ENCODE results near the gene GUCY2D. TPM values are rescaled to one million over a fixed set of nuclear protein-coding genes. Genes with fewer than 3 reads are reported as not detected.
"Not testable (repeated sequence)": the region's sequence is repeated elsewhere in the genome, so short reads cannot be mapped to it uniquely, and the experiment has no call there.

GUCY2D gene
- total RNA-seq, 6 donors from 2014 or later, result 2.6 to 5.0 (median 3.8) TPM; not detected in 3

GRCh38 chr17:8019665-8020650, 17.5 kb downstream of the GUCY2D start:
- no peaks in the 10 kb centered on the region for H3K36me3 ChIP-seq
- H3K4me3 ChIP-seq, result no peak overlapping the region
- 67 to 74% methylated on average over 15 to 16 of the region's 16 CpGs for WGBS, 2 donors
- TF ChIP-seq POLR2A (IDR thresholded peaks at IDR 0.05), result peak in 1 of 4 donors; percentile 51
- peak in 1 of 2 donors; percentile 15 for TF ChIP-seq POLR2AphosphoS5 (IDR thresholded peaks at IDR 0.05)
- TF ChIP-seq, protein P1, sequence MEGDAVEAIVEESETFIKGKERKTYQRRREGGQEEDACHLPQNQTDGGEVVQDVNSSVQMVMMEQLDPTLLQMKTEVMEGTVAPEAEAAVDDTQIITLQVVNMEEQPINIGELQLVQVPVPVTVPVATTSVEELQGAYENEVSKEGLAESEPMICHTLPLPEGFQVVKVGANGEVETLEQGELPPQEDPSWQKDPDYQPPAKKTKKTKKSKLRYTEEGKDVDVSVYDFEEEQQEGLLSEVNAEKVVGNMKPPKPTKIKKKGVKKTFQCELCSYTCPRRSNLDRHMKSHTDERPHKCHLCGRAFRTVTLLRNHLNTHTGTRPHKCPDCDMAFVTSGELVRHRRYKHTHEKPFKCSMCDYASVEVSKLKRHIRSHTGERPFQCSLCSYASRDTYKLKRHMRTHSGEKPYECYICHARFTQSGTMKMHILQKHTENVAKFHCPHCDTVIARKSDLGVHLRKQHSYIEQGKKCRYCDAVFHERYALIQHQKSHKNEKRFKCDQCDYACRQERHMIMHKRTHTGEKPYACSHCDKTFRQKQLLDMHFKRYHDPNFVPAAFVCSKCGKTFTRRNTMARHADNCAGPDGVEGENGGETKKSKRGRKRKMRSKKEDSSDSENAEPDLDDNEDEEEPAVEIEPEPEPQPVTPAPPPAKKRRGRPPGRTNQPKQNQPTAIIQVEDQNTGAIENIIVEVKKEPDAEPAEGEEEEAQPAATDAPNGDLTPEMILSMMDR (IDR thresholded peaks at IDR 0.05), result no peak
- peak in 1 of 4 donors; percentile 45 for TF ChIP-seq EP300 (IDR thresholded peaks at IDR 0.05)
- peaks cover 15 to 70% (median 46%) of the 10 kb centered on the region in 4 donors for H3K4me1 ChIP-seq
- H3K27ac ChIP-seq, result peak overlapping the region in 2 of 4 donors; percentile 55 to 88
- peak in 1 of 2 donors; percentile 28 for ATAC-seq (ENCODE audit: low FRiP score in 2 of 2)
- H3K27me3 ChIP-seq, result peaks cover 0 to 11% (median 5%) of the 10 kb centered on the region in 4 donors
- no peaks in the 10 kb centered on the region for H3K9me3 ChIP-seq
- DNase-seq, result peak; percentile 60 to 90

- 79 to 87% methylated on average over 4 to 9 of the region's 9 CpGs for WGBS, 2 donors
- H3K4me3 ChIP-seq, result no peak overlapping the region
- H3K9me3 ChIP-seq, result no peaks in the 10 kb centered on the region
- peak overlapping the region in 1 of 4 donors; percentile 88 for H3K27ac ChIP-seq
- no peak for DNase-seq
- peaks cover 14 to 66% (median 39%) of the 10 kb centered on the region in 4 donors for H3K4me1 ChIP-seq
- TF ChIP-seq POLR2AphosphoS5 (IDR thresholded peaks at IDR 0.05), result no peak
- TF ChIP-seq, protein P1 (IDR thresholded peaks at IDR 0.05), result no peak
- TF ChIP-seq EP300 (IDR thresholded peaks at IDR 0.05), result no peak
- no peak for TF ChIP-seq POLR2A (IDR thresholded peaks at IDR 0.05)
- no peaks in the 10 kb centered on the region for H3K36me3 ChIP-seq
- H3K27me3 ChIP-seq, result peaks cover 0 to 5% (median 2%) of the 10 kb centered on the region in 4 donors
- ATAC-seq (ENCODE audit: low FRiP score in 2 of 2), result no peak
Measured at GRCh38 chr17:8020776-8021564, 18.6 kb downstream of the GUCY2D start.

GRCh38 chr17:8021565-8022359, 19.3 kb downstream of the GUCY2D start:
- Histone ChIP-seq H3K4me1 (peaks cover 6 to 58% (median 32%) of the 10 kb centered on the region in 4 donors), H3K4me3 (no peak overlapping the region), H3K27me3 (no peaks in the 10 kb centered on the region), H3K9me3 (no peaks in the 10 kb centered on the region), H3K27ac (no peak overlapping the region), H3K36me3 (no peaks in the 10 kb centered on the region)
- DNase-seq, result no peak
- WGBS, 2 donors, result 91 to 93% methylated on average over 11 to 12 of the region's 13 CpGs
- no peak for ATAC-seq (ENCODE audit: low FRiP score in 2 of 2)
- TF ChIP-seq EP300 (IDR thresholded peaks at IDR 0.05), result no peak
- TF ChIP-seq, protein P1 (IDR thresholded peaks at IDR 0.05), result no peak
- TF ChIP-seq POLR2AphosphoS5 (IDR thresholded peaks at IDR 0.05), result no peak
- no peak for TF ChIP-seq POLR2A (IDR thresholded peaks at IDR 0.05)

DNA sequence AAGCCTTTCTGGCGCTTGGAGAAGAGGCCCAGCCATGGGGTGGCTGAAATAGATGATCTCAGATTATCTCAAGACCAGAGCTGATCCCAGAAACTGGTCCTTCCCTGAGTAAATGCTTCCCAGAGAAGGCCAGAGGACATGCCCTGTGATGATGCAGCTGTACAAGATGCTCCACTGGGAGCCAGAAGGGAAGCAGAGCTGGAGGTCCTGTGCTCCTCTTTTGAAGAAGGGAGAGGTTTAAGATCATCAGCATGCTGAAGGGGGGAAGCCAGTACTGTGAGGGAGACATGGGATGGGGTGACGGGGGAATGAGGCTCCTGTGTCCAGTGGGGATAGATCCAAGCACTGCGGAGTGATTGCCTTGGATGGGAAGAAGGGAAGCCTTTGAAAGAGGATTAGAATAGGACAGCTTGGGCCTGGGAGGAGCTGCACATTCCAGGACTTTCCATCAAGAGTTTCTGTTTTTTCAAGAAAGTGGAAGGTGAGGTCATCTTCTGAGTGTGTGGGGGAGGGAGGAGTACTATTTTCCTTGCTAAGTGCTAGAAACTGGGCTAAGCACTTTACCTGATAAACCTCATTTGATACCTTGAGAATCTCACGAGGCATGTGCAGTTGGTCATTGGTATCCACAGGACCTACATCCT, 20.1 kb downstream of the GUCY2D start:
- Histone ChIP-seq H3K9me3 (no peaks in the 10 kb centered on the region), H3K4me1 (peaks cover 0 to 50% (median 24%) of the 10 kb centered on the region in 4 donors), H3K27ac (no peak overlapping the region), H3K36me3 (no peaks in the 10 kb centered on the region), H3K4me3 (no peak overlapping the region), H3K27me3 (no peaks in the 10 kb centered on the region)
- WGBS, 2 donors, result 87 to 90% methylated on average over 4 of the region's 4 CpGs
- DNase-seq (no peak), ATAC-seq (ENCODE audit: low FRiP score in 2 of 2) (peak in 1 of 2 donors; percentile 5)
- TF ChIP-seq POLR2A (IDR thresholded peaks at IDR 0.05), result no peak
- TF ChIP-seq, protein P1 (IDR thresholded peaks at IDR 0.05), result no peak
- no peak for TF ChIP-seq POLR2AphosphoS5 (IDR thresholded peaks at IDR 0.05)
- no peak for TF ChIP-seq EP300 (IDR thresholded peaks at IDR 0.05)

GRCh38 chr17:8024161-8024560, 21.7 kb downstream of the GUCY2D start:
- not testable (repeated sequence) for DNase-seq; H3K27me3 ChIP-seq; H3K36me3 ChIP-seq; ATAC-seq (ENCODE audit: low FRiP score in 2 of 2); H3K9me3 ChIP-seq; H3K4me3 ChIP-seq
- 59 to 64% methylated on average over 6 of the region's 6 CpGs for WGBS, 2 donors
- Histone ChIP-seq H3K4me1 (peaks cover 0 to 36% (median 14%) of the 10 kb centered on the region in 4 donors), H3K27ac (peak overlapping the region in 2 of 4 donors; percentile 26 to 43)

All from upper lobe of left lung (tissue), 6 donors.